AG08395 (cell line): ENCODE results near the gene TASP1.
"Not testable (repeated sequence)": the region's sequence is repeated elsewhere in the genome, so short reads cannot be mapped to it uniquely, and the experiment has no call there.

Source experiments
- DNase-seq: peaks from one replicate; pipeline ENCODE4 v3.0.0; 2012; ENCODE audit warnings: mixed read lengths, low spot score

Gene TASP1

DNA sequence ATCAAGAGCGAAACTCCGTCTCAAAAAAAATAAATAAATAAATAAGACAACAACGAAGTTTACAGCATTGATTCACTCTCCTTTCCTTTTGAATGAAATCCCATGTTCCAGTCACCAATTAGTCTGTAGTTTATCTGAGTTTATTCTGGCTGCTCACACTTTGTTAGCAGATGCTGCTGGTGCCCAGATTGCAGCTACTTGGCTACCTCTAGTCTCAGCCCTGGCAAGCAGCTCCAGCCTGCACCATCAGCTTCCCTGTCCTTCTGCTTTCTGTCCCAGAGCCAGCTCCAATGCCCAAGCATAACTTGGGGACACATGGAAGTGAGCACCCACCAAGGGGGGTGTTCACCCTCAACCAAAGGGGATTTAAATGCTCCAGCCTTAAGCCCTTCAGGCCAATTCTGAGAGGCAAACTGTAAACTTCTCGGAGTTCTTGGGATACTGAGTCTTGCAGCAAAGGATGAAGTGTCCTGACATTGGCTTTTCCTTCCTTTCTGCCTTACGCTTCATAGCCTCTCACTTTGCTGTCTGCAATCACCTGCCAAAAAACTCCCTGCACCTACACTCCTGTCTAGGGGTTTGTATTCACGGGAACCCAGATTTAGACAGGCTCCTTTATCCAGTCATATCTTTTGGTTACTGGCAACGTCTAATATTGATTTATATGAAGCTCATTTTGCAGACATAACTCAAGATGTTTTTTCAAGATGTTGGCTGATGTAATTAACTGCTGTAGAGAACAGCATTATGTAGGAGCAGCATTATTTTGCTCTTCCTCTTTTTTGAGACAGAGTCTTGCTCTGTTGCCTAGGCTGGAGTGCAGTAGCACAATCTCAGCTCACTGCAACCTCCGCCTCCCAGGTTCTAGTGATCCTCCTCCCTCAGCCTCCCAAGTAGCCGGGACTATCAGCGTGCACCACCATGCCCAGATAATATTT lies 9.8 kb upstream of the TASP1 start:
- no peak for DNase-seq

DNA sequence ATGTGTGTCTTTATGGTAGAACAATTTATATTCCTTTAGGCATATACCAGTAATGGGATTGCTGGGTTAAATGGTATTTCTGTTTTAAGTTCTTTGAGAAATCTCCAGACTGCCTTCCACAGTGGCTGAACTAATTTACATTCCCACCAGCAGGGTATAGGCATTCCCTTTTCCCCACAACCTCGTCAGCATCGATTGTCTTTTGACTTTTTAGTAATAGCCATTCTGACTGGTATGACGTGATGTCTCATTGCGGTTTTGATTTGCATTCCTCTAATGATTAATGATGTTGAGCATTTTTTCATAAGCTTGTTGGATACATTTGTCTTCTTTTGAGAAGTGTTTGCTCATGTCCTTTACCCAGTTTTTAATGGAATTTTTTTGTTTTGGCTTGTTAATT lies 5.3 kb upstream of the TASP1 start:
- no peak for DNase-seq

DNA sequence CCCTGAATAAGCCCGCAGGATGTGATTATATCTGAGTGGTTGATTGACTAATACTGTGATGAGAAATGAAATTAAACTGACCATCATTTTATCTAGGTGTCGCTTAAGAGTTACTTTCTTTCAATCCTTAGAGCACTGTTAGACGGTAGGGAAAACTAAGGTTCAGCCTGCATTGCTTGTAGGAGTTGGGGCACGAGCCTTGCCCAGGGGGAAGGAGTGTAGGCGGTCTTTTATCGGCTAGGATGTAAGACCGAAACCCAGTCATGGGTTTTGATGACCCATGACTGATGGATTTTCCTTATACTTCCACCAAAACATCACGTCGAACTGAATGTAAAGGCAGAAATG lies 392 bp upstream of the TASP1 start:
- DNase-seq, result no peak

DNA sequence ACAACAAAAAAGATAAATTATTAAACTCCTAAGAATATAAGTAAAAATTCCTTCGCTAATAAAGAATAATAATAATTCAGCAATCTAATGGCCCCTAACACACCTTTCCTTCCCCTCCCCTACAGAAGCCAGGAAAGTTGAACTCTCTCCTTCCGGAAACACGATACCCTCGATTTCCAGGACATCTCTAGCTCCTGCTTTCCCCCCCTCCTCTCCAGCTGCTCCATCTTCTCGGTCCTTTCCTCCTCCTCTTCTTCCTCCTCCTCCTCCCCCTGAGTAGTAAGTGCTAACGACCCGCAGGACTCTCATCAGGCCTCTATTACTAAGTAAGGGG lies 603 bp downstream of the TASP1 start:
- no peak for DNase-seq

DNA sequence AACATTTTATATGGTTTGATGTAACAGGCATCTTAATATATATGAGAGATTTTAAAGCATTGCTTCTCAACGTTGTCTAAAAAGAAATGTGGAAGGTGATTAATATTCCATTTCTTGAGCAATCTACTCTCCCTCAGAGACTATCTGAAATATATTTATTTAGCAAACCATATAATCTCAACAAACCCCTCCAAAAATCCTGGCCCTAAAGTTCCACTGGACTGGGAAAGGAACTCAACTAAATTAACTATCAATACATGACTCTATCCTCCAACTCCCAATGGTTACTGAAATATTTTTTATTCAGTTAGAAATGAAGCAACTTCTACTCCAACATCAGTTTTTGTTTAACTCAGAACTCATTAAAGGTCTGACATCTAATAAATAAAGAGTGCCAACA lies 6.3 kb downstream of the TASP1 start:
- no peak for DNase-seq

DNA sequence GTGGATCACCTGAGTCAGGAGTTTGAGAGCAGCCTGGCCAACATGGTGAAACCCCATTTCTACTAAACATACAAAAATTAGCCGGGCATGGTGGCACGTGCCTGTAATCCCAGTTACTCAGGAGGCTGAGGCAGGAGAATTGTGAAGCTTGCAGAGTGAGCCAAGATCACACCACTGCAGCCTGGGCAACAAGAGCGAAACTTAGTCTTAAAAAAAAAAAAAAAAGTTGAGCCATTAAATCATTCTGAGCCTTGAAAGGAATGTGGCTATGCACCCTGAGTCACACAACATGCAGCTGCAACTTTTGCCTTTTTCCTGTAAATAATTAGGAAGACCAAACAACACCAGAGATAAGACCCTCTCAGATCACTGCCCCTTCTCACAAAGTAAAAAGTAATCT lies 11.2 kb downstream of the TASP1 start:
- DNase-seq, result peak; percentile 53

DNA sequence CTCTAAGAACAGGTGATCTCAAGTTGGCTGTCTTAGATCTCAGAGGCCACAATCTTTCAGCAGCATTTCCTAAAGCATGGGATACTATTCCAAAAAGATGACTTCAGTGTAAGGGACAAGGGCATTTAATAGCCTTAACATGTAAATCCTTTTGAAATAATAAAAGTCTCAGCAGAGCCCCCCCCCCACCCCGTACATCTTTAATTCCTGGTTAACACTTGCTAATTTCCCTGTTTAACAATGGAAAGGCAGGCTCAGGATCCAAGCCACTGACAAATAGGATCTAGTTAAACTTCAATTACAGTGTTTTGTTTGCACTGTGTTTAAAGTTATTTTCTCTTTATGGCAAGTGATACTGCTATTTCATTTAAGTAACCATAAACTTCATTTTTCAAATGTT lies 12.0 kb downstream of the TASP1 start:
- DNase-seq, result no peak

DNA sequence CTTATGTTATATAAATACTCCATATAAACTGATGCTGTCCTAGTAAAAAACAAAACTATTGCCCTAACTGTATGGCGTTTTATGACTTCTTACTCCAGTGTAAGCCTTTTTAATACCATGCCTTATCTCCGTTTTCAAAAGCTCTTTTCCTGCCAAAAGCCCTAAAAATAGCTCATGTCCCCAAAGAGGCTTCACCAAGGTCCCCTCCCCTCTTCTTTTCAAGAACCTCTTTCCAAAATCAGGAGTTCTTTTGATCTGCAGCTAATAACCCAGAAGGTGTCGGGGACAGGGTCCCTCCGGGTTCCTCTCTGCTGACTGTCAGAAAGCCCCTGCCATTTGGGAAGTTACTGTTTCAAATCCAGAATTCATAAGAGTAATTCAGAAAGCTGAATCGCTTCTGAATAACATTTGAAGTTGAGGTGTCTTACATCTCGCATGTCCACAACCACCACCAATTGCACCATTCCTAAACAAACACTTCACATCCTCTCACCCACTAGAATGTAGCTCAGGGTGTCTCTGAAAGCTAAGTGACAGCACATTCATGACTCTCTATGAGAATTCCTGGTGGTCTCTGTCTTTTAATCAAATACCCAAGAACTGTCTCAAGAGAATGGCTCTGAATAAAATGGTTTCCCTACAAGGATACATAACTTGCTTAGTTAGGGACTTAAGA lies 13.3 kb downstream of the TASP1 start:
- no peak for DNase-seq

DNA sequence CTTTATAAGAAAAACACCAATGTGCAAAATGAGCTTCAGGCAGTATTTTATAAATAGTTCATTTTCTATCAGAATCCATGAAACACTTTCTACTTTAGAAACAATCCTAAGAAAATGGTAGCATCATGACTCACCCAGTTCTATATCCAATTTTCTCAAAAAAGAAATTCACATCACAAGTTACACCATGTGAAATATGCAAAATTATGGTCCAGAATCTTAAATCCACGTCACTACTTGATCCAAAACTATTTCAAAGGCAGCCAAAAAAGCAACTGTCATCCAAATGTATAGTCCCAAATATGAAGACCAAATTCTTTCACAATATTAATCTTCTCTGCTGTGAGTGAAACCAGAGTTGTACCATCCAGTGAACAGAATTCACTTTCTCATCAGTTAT lies 19.3 kb downstream of the TASP1 start:
- not testable (repeated sequence) for DNase-seq

DNA sequence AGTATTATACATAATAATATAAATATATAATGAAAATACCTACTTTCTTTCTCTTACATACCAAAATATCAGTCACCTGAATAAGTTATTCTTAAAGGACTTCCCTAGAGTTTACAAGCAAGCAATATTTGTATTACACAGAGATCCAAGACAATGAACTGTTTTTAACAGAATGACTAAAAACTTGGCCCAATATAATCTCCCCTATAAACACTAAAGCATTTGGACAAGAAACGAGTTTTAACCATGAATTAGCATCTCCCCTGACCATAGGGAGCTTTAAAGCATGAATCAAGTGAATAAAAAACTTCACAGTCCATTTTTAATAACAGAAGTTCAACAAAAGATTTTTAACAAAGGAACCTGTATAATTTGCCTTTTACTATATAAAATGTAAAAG lies 20.3 kb downstream of the TASP1 start:
- not testable (repeated sequence) for DNase-seq

DNA sequence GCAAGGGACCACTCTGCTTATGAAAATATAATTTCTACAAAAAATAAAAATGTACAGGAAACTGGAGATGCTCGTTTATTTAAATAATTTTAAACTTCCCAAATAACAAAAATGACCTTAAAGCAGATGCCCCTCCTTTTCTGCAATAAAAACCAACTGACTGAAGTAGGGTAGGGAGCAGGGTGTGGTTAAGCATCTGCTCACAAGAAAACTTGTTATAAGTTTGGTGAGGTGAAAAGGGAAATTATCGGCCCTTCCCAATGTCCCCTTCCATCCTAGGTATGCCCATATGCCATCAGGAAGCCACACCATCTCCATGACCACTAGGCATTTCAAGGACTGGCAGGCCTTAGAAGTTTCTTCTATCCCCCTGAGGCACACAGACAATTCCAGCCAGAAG lies 21.1 kb downstream of the TASP1 start:
- not testable (repeated sequence) for DNase-seq

DNA sequence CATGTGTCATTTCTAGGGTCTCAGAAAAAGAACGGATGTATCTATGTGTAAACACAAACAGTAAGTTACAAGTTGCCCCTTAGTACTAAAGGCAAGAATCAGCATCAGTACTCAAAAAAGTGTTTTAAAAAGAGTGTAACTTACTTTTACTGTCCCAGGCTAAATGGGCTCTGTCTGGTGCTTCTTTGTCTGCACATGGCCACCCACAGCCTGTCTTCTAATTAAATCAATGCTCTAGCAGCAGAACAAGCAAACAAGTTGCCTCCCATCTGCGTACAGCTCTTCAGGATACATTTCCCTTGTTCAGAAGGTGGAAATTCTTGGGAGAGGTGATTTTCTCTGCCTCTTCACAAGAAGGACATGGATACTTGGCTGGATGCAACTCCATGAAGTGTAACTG lies 22.0 kb downstream of the TASP1 start:
- DNase-seq, result not testable (repeated sequence)

DNA sequence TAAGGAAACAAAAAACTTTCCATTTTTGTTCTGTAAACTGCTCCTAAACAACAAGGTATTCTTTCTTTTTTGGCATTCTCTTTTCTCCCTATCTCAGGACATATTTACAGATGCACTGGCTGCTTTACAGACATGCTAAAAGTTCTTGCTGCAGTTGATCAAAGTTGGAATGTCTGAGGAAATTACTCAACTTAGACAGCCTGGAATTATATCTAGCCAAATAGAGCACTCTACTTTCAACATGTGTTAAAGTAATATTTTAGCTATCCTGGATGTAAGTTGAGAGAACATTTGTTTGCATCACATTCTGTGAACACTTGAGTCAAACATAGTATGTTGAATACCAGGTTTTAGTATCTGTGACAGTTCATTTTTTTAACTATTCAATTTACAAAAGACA lies 24.8 kb downstream of the TASP1 start:
- no peak for DNase-seq

DNA sequence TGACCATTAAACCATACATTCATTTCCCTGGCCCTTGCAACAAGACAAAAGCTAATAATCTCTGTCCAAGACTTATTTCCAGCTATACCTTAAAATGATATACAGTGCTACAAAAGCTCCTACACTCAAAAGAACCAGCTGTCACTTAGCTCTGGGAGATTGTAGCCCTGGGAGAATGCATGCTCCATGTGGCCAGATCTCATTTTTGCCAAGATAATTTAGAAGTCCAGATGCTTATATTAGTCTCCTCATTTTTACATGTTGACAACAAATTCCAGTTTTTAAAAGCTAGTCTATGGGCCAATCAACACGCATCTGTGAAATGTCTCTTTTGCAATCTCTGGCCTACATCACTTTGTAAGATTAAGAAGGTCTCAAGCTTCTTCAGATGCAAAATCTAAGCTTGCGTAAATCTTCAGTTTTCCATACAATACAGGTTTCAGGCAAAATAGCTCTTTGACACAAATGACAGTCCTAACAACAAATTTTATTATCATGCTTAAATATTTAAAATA lies 27.1 kb downstream of the TASP1 start:
- DNase-seq, result no peak

DNA sequence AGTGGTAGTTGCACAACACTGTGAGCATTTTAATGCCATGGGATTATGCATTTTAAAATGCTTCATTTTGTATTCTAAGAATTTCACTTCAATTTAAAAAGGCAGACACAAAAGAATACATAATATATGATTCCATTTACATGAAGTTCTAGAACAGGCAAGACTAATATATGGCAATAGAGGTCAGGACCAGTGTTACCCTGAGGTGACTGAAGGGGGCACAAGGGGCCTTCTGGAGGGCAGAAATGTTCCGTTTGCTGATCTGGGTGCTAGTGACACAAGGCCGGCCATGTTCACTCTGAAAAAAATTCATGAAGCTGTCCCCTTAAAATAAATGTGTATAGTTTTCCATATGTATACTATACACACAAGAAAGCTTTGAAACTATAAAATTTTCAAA lies 28.5 kb downstream of the TASP1 start:
- DNase-seq, result no peak

DNA sequence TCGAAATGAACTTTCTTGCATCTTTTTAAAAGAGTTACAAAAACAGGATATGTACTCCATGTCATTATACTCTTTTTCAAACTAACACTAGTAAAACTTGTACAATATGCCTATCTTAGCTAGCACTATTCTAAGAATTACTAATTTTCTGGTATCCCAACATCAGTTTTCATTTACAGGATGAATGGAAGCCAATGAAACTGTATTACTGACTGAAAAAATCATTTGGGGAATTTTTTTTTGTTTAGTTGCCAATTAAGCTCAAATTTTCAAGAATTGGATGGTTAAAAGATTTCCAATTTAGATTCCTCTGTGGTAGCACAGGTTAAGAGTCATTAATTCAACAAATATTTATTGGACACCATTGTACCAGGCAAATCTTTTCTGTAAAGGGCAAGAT lies 30.7 kb downstream of the TASP1 start:
- DNase-seq, result no peak

DNA sequence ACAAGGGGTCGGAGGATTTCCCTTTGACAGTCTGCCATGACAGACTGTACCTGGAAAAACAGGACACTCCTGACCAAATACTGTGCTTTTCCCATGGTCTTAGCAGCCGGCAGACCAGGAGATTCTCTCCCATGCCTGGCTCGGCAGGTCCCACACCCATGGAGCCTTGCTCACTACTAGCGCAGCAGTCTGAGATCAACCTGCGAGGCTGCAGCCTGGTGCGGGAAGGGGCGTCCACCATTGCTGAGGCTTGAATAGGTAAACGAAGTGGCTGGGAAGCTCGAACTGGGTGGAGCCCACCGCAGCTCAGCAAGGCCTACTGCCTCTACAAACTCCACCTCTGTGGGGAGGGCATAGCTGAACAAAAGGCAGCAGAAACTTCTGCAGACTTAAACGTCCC lies 45.3 kb downstream of the TASP1 start:
- DNase-seq, result not testable (repeated sequence)

DNA sequence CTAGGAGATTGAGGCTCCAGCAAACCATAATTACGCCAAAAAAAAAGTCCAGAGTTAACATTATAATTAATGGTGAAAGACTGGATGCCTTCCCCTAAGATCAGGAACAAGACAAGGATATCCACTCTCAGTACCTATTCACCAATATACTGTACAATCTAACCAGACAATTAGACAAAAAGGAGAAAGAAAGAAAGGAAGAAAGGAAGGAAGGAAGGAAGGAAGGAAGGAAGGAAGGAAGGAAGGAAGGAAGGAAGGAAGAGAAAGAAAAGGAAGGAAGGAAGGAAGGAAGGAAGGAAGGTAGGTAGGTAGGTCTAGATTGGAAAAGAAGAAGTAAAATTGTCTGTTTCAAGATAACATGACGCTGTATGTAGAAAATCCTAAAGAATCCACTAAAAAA lies 50.7 kb downstream of the TASP1 start:
- DNase-seq, result no peak

DNA sequence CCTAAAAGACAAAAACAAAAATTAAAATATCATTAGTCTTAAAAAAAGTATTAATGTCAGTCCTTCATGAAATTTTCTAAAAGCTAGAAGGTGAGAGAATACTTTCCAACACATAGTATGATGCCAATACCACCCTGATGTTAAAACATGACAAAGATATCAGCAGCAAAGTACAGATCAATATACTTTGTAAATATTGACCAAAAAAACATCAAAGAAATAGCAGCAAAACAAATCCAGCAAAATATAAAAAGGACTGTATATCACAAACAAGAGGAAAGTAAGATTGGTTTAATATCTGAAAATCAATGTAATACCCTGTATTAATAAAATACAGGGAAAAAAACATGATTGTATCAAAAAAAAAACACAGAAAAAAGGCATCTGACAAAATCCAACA lies 51.4 kb downstream of the TASP1 start:
- no peak for DNase-seq

DNA sequence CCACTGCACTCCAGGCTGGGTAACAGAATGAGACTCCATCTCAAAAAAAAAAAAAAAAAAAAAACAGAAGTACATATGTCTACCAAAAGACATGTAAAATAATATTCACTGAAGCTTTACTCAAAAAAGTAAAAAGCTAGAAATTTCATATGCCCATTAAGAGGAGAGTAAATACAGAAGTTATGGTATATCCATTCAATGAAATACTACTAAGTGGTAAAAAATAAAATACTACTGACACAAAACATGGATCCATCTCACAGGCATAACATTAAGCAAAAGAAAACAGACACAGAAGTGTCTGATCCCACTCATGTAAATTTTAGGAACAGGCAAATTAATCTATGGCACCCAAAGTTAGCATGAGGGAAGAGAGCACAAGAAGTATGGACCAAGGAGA lies 52.6 kb downstream of the TASP1 start:
- DNase-seq, result no peak

DNA sequence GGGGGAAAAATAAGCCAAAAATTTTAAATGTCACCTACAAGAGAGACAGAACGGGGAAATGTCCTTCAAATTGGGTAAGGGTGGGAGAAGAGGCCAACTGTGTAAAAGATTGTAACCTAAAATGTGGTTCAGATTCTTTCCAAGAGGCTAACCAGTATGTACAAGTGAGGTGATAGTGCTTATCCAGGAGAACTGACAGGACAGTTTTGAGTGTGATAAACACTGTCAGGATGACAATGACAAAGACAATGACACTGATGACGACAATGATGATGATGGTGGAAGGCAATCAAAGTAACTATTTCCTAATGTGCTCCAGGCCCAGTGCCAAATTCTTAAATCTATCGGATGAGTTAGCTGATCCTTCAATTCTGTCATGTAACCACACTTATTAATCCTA lies 57.3 kb downstream of the TASP1 start:
- DNase-seq, result no peak

DNA sequence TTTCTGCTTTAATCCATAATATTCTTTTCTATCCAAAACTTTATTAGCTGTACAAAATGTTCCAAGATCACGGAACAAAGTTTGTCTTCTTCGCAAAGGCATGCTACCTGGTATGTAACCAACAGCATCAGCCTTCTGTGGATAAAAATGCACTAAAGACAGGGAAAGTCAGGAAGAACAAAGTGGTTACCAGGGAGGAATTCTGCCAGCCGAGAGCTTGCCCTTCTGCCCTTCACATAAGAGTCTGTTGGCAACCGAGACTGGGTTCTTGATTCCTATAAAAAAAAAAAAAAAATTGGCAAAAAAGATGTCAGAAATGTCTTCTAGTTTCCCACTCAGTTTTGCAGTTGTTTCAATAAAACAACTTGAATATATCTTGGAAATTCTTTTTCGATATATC lies 58.0 kb downstream of the TASP1 start:
- DNase-seq, result no peak

DNA sequence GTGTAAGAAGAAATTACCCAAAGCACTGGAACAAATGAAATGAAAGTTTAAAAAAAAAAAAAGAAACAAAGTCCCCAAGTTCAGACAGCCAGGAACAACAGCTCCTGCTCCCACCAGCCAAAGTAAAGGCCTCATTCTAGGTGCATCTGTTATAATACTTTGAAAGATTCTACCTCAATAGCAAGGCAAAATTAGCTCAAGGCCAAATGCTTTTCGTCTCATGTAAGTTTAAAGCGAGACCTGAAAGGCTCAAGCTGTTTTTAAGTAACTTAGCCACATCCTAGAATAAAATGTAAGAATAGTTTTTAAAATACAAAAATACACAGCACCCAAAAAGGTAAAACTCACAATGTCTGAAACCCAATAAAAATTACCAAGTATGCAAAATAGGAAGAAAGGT lies 64.7 kb downstream of the TASP1 start:
- no peak for DNase-seq

DNA sequence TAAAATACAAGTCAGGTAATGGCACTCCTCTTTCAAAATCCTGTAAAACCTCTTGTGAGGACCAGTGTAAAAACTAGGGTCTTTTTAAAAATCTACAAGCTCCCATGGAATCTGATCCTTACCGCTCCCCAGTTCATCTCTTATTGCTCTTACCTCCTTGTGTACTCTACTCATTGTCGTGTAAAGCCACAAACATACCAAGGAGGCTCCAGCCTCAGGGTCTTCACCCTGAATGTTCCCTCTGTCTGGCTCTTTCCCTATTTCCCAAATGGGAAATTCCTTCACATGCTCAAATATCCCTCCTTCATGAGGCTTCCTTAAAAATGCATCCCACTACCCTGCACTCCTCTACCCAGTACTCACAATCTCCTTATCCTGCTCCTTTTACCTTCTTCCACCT lies 67.1 kb downstream of the TASP1 start:
- no peak for DNase-seq
